Left hindlimb (tissue), 1 donor: Measurements from ENCODE around the gene ZCCHC8.
A peak's percentile ranks its signal among the peaks of the same experiment; 100 is the strongest.
"Not testable (repeated sequence)": the region's sequence is repeated elsewhere in the genome, so short reads cannot be mapped to it uniquely, and the experiment has no call there.

Source experiments
- DNase-seq: peaks from one replicate; pipeline ENCODE4 v3.0.0-alpha.2; 2018

Gene ZCCHC8

DNA sequence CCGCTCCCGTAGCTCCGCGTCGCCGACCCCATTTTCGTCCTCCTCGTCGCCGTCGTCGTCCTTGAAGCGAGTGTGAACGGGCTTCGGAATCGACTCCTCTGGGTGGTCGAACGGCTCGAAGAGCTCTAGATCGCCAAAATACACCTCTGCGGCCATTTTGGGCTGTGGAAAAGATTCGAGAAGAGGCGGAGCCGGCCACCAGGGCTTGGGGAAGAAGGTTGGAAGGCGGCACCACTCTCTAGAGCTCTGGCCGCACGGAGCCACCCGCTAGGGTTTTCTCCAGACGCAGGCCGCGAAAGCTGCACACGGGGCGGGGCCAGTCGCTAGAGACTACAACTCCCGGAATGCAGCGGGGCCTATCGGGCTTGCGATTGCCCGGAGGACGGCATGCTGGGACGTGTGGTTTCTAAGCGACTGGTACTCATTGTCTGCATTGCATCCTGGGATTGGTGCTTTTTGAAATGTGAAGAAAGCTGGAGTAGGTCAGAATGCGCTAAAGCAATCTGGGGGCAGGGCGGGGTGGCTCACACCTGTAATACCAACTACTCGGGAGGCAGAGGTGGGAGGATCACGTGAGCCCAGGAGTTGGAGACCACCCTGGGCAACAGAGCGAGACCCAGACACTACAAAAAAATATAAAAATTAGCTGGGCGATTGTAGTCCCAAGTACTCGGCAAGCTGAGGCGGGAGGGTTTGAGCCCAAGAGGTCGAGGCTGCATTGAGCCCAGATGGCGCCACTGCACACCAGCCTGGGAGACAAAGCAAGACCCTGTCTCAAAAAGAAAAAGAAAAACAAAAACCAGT, at the start of gene ZCCHC8:
TSS of gene ZCCHC8 (minus strand) at position 248 of the 804 bp plus-strand sequence. CDS start at position 156, 92 bp downstream.
- peak; percentile 98 for DNase-seq

DNA sequence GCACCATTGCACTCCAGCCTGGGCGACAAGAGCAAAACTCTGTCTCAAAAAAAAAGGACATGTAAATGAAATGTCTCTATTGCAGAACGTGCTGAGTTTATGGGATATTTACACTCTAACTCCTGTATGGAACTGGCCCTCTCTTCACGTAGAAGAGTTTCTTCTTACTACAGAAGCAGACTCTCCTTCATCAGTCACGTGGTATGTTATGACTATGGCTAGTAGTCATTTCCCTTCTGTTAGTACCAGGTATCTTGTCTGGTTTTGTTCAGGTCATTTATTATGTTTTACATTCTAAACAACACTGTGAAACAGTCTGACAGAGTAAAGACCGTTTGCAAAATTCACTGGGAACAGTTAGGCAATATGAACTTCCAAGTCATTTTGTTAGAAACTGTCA, 46.6 kb upstream of the ZCCHC8 start:
- no peak for DNase-seq

DNA sequence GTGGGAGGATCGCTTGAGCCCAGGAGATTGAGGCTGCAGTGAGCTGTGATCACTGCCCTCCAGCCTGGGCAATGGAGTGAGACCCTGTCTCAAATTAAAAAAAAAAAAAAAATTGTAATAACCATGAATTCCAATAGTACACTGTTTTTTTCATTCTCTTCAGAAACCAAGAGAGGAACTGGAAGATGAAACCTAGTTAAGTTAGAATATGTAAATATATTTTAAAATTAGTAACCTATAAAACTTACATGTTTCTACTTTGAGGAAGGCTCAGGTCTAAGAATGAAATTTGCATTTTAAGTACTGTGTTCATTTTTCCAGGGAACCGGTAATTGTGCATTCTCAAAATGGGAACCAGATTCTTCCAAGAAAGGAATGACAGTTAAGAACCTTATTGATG, 45.1 kb upstream of the ZCCHC8 start:
- DNase-seq: no peak

DNA sequence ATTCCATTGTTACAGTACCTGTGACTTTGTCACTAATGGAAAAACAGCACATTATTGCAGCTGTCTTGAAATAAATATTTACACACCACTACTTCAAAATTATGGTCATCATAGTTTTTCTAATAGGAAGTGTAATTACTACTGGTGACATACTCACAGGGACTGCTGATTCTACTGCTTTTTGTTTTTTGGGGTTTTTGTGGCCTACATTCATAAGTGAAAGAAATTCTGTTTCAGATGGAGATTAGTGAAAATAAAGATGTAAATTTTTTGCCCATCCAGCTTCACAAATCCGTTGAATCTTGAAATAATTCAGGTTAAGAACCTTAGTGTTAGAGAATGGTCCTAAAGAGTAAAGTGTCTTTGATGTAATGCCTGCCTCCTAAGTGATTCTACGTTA, 43.8 kb upstream of the ZCCHC8 start:
- DNase-seq: no peak

DNA sequence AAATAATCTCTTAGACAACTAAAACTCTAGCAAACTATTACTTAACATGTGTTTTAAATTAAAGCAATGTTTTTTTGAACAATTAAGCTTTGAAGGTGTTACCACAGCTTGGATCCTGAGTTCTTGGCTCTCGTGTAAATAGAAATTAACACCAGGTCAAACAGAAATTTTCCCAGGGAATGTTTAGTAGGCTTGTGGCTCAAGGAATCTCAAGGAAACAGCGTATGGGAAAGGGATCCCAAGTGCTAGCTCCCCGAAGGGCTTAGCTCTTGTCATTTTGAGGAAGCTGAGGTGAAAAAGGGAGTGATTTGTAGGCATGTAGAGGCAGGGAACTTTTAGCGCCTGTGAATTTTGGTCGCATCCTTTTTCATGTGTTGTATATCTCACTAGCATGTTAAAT, 37.8 kb upstream of the ZCCHC8 start:
- no peak for DNase-seq

DNA sequence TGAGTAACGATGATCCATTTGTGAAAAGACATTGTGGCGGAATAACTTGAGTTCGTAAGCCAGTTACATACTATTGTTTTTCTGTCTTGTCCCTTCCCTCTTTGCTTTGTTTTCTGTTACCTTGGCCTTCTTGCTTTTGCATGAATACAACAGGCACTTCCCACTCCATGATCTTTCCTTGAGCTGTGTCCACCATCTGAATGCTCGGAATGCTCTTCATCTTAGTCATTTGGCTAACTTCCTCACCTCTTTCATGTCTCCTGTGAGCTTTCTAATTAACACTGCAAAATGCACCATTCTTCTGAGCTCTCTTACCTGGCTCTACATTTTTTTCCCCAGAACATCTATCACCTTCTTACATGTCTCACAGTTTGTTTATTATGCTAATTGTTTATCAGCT, 36.3 kb upstream of the ZCCHC8 start:
- DNase-seq: no peak

DNA sequence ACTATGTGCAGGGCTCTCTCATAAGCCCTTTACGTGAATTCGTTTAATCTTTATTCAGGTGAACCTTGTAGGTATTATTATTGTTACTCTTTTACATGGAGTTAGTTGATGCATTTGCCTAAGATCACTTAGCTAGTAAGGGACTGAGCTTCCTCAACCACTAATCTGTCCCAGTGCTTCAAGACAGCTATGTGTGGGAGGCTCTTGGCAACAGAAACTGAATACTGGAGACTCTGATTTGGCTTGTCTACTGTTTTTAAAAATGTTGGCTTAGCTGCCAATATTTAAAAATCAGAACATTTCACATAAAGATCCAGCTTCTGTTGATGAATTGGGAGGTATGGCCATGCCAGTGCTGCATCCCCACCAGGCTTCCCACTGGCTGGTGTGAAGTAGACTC, 33.1 kb upstream of the ZCCHC8 start:
- DNase-seq: no peak

DNA sequence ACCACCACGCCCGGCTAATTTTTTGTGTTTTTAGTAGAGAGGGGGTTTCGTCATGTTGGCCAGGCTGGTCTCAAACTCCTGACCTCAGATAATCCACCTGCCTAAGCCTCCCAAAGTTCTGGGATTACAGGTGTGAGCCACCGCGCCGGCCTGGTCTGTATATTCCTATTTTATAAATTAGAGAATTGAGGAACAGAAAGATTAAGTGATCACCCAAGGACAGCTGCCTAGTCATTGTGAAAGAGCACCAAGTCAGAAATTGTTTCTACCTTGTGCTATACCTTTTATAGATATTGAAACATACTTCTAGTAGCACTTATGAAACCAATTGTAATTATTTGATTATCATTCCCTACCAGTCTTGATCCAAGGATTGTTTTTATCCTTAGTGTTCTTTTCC, 28.3 kb upstream of the ZCCHC8 start:
- no peak for DNase-seq

DNA sequence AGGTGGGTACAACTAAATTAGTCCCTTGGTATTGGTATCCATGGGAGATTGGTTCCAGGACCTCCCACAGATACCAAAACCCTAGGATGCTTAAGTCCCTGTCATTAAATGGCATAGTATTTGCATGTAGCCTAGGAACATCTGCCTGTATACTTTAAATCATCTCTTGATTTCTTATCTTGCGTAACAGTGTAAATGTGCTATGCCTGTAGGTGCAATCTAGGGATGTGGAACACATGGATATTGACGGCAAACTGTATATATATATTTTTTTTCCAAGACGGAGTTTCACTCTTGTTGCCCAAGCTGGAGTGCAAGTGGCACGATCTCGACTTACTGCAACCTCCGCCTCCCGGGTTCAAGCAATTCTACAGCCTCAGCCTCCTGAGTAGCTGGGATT, 27.9 kb upstream of the ZCCHC8 start:
- no peak for DNase-seq

DNA sequence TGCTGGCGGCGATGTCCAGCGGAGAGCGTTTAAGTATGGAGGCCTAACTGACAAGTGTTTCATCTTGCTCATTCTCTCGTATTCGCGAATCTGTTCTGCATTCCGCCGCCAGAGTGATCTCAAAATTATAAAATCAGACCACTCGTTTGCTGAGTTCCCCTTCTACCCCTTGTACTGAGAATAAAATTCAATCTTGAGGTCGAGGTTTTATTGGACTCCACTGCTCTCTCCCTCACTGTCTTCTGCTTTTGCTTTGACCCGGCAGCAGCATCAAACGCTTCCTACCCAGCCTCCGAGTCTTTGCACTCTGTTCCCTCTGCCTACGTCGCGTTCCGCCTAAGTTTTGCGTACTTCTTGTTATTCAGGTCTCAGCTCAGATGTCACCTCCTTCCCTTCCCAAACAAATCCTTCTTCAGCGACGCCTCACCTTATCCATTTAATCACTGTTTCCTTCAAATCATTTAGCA, 26.8 kb upstream of the ZCCHC8 start:
- no peak for DNase-seq

DNA sequence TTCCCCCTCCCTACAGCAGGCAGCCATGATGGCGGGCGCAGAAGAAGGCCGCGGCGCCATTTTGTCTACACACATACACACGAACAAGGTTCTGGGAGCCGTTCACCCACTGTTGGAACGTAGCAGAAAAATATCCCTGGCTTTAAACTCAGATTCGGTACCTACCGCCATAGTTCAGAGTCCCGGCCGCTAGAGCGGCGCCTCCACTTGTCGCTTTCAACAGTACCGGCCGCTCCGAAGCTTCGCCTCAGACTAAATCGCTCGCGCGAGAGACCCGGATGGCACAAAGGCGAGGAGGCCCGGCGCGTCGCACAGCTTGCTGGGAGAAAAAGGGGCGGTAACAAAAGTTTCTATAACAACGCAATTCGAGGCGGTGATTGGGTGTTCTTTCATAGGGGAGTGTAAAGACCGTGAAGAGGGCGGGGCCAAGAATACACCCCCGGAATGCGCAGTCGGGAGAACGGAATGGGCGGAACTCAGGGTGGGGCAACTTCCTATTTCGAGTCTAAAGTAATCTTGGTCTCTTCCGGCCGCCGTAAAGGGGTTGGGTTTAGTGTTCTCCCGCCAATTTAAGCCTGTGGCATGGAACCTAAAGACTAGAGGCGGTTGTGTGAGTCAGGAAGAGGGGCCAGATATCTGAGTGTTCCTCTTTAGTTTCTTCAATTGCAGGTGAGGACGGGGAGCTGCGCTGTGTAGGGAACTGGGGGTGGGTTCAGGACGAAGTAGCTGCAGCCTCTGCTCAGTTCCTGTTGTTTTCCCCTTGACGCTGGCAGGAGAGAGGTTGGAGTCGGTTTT, 26.1 kb upstream of the ZCCHC8 start, which contains the start of the genes KNTC1 and RSRC2:
TSS of gene KNTC1 (plus strand) at position 567 of the 795 bp plus-strand sequence. CDS start 2,815 bp downstream, outside the sequence.
TSS of gene RSRC2 (minus strand) at position 254 of the 795 bp plus-strand sequence. CDS start at position 171, 83 bp downstream.
- DNase-seq: peak; percentile 99

DNA sequence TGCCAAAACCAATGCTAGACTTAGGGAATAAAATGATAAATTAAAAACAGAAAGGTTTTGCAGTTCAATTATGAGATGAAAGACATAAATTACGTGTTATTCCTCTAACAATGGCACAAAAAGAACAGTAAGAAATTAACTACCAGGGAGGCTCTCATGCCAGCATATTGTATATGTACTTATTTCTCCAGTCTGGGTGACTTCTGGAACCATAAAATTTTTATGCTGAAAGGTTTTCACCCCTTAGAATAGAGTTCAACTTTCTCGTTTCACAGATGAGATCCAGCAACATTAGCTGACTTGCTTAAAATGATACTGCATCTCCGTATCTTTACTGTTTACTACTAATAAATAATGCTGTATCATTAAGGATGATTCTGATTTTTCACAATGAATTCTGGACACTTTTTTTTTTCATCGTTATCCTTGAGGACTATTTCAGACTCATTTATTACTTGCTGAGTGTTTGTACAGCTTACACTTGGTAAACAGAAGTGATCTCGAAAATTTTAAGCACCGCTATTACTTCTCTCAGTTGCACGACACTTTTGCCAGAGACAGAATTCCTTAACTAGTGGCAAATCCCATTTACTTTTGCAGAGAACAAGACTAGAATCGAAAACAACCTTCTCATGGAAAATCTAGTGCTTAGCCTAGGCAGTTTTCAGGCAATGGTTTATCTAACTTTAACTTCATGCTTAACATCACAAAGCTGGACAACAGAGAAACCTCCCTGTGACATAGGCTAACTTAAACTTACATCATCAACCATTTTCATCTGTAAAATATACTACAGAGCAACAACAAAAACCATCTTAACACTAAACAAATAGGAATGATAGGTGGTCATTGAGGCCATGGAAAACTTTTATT, 23.4 kb upstream of the ZCCHC8 start:
- DNase-seq: no peak

DNA sequence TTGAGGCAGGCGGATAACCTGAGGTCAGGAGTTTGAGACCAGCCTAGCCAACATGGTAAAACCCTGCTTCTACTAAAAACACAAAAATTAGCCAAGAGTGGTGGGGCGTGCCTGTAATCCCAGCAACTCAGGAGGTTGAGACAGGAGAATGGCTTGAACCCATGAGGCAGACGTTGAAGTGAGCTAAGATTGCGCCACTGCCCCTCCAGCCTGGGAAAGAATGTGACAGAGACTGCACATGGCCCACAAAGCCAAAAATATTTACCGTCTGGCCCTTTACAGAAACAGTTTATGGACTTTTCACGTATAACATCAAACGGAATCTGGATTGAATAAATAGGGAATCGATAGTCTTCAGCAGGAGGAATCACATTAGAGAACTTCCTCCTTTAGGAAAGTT, 22.5 kb upstream of the ZCCHC8 start:
- no peak for DNase-seq

DNA sequence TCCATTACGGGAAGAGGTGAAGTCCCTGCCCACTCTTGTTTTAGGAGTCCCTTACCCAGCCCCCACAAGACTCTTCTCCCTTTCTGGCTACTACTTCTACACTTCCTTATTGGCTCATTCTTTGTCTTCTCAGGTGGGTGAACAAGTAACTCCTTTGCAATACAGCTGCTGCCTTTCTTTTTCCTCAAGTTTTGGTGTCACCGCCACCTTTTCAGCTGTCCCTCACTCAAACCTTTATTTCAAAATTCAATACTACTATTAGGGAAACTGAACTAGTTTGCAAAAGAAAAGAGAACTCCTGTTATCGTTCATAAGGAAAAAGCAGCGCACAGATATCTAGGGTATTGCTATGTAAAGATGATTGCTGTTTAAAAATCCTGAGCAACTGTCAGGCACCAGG, 19.9 kb upstream of the ZCCHC8 start:
- no peak for DNase-seq

DNA sequence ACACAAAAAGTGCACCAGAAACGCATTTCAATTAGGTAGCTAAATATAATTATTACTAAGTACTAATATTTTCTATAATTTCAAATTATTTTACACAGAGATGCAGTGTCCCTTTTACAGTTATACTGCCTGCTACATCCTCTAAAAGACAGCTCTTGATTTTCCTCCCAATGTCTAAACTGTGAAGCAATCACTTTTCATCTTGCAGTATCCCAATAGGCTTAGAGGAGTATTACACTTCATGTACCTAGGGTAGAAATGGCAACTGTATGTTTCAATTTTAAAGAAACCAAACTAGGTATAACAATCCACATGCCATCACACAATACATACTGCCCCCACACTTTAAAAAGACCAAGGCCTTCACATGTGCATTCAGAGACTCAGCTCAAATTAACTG, 18.7 kb upstream of the ZCCHC8 start:
- no peak for DNase-seq

DNA sequence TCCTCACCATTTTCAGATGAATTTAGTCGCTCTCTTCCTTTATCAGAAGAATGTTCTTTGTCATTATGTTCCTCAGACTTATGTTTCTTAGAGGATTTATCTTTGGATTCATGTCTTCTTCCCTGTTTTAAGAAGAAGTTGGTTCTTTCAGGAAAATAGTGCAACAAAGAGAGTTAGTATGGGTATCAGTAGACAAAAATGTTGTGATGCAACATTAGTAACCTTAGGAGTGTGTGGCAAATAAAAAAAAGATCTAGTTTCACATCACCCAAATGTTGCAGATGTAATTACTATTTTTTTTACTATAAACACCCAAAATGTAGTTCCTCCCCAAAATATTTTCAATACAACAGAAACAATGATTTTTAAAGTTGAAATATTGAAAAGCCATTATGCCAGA, 18.2 kb upstream of the ZCCHC8 start:
- no peak for DNase-seq

DNA sequence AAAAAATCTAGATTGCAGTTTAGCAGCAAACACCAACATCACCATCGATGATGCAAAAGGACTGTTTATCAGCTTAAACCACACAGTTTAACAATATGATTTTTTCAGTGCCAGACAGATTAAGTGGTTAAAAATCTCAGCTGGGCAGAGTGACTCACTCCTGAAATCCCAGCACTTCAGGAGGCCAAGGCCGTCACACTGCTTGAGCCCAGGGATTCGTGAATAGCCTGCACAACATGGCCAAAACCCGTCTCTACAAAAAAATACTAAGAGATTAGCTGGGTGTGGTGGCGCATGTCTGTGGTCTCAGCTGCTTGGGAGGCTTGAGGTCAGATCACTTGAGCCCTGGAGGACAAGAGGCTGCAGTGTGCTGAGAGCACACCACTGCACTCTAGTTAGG, 17.1 kb upstream of the ZCCHC8 start:
- no peak for DNase-seq

DNA sequence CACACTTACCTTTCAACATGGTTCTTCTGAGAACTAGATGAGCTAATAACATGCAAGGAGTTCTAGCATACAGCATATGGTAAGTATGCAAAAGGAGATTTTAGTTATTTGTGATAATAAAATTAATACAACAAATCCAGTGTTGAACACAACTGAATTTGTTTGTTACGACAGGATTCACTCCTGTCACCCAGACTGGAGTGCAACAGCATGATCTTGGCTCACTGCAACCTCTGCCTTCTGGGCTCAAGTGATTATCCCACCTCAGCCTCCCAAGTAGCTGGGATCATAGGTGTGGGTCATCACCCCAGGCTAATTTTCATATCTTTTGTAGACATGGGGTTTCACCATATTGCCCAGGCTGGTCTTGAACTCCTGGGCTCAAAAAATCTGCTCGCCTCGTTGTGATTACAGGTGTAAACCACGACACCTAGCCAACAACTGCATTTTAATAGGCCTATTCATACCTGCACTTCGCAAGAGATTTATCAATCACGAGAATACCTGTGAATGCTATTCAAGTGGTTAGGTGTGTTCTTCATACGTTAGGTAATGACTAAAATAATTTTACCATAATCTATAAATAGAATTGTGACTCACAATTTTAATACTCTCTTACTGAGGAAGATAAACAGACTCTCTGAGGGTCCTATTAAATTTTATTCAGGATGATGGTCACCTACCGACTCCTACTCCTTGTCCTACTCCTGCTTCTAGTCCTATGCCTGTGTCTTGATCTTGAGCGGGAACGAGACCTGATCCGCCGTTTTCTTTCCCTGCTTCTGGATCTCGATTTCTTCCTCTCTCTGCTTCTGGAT, 16.0 kb upstream of the ZCCHC8 start:
- DNase-seq: no peak

DNA sequence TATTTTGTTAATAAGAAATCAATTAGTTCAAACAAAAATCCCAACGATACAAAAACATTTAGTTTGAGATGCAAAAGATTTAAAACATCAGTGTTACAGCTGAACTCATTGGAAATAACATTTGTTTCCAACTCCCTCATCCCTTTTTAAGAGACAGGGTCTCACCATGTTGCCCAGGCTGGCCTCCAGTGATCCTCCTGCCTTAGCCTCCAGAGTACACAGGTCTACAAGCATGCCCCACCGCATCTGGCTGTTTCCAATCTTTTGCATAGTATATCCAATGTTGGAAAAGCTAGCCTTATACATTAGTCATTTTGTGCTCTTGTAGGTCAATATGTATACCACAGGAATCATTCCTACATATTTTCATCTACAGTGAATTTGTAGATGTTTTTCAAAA, 14.5 kb upstream of the ZCCHC8 start:
- no peak for DNase-seq

DNA sequence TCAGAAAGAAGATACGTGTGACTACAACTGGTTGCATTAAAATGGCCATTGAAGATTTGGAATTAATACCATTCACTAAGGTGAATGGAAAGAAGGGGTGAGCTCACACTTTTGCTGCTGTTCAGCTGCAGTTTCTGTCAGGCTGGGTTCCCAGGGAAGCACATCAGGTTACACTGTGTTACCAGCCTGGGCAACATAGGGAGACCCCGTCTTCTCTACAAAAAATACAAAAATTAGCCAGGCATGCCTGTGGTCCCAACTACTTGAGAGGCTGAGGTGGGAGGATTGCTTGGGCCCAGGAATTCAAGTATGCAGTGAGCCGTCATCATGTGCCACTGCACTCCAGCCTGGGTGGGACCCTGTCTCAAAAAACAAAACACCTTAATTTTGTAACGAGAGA, 12.9 kb upstream of the ZCCHC8 start:
- no peak for DNase-seq

DNA sequence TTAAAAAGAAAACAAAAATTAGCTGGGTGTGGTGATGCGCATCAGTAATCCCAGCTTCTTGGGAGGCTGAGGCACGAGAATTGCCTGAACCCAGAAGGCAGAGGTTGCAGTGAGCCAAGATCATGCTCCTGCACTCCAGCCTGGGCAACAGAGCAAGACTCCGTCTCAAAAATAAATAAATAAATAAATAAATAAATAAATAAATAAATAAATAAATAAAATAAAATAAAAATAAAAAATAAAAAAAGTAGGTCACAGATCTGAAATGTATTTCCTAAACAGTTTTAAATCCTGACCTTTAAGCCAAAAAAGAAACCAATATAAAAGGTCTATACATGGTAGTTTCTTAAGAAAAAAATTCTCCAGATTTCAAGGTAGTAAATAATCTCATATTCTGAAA, 12.3 kb upstream of the ZCCHC8 start:
- DNase-seq: not testable (repeated sequence)

DNA sequence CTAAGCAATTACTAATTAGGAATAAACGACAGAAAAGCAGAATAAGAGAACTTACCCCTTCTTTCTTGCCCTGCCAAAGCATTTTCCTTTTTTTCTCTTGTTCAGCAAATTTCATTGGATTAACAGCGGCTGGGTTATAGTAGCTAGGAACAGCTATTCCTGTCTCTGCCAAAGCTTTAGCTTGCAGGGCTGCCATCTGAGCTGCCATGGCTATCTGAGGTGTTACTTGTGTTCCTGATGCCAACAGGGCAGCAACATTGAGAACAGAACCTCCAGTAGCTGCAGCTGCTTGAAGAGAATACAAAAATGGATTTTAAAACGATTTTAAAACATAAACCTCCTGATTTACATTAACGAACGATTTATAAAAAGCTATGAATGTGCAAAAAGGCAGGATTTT, 7.4 kb upstream of the ZCCHC8 start:
- no peak for DNase-seq
